Ammon's horn (tissue), 1 donor: Measurements from ENCODE around the gene OLFML1.
"Not testable (repeated sequence)": the region's sequence is repeated elsewhere in the genome, so short reads cannot be mapped to it uniquely, and the experiment has no call there.

Experiments
- DNase-seq: peaks from one replicate; pipeline ENCODE4 v3.0.0-alpha.2; 2016; ENCODE audit warnings: low spot score

The OLFML1 gene

DNA sequence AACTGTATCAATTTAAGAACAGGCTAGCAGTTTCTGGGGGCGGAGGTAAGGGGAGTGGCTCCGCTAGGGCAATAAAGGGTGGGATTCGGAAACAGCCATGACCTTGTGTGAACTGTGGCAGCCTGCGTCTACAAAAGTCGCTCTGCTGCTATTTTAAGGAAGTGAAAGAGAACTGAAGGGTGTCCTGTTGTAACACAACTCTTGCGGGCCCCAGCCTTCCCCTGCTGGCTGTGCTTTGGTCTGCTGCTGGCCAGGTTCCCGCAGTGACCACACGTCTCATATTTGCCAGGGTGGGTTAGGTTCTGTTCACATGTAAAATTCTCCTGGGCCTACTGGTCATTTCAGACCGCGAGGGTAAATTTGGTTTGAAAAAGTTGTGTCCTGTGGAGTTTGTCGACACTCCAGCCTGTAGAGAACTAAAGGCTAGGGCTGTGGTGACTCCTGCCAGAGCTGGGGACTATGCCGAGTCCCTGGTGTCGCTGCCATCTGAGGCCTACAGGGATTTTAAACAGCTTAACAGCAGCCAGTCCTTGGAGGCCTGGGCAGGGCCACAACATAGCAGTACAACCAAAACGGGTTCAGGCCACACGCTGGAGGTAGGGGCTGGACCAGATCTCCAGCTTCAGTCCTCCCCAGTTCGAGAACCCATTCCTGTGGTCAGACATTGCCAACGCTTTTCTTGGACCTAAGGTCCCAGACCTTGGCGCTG lies 27.4 kb downstream of the OLFML1 start:
- DNase-seq: peak; percentile 79

GRCh38 chr11:7513234-7514098 lies 28.2 kb downstream of the OLFML1 start, which contains the start of gene PPFIBP2:
Gene PPFIBP2 (plus strand): TSS chr11:7513999. CDS start chr11:7549476, 35,477 bp downstream.
- peak; percentile 88 for DNase-seq

GRCh38 chr11:7514099-7514591 lies 28.8 kb downstream of the OLFML1 start:
- peak; percentile 36 for DNase-seq

DNA sequence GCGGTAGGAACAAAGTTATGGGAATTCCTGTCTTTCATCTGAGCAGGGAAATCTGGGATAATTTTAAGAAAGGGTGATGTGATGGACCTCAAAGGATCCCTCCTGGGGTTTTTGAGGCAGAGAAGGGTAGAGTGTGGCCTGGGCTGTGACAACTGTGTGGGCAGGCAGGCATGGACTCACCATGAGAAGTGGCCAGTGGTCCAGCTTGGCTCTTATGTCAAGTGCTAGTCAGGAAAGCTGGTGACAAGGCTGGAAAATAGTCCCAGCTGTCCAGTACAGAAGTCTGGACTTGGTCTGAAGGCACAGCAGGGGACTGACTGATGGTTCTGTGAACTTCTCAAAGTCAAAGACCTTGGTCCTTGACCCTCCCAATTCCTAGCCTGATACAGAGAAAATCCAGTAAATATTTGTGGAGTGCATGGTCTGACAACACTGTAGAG lies 30.2 kb downstream of the OLFML1 start:
- no peak for DNase-seq

DNA sequence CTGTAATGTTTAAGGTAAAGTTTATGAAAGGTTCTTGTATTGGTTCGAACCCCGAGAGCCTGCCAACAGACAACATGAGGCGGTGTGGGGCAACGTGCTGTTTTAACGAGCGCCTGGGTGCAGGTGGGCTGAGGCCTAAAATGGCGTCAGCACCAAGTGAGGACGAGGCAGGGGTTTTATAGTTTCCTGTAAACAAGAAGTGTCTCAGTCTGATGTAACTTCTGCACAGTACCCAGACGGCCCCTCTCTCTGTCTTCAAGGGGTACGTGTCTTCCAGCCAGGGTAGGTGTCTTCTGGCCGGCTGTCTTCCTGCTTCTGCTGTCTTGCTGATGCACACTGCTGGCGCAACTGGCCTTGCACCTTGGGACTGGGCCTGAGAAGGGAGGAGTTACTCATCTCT lies 31.2 kb downstream of the OLFML1 start:
- DNase-seq: no peak

DNA sequence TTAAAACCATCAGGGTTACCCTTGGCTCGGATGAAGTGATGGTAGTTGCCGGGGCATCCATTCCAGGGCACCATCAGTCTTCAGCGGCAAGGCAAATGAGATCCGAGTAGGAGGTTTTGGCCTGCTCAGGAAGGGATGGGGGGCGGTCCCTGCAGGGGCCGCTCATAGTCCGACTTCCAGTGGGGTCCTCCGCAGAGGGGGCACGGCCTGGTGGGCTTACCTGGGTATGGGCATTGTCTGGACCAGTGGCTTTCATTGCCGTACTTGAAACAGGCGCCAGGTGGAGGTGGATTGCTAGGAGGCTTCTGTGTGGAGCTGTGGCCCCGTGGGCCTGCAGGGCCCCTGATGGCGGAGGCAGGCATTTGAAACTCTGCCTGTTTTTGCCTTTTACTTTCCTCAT lies 32.4 kb downstream of the OLFML1 start:
- not testable (repeated sequence) for DNase-seq

DNA sequence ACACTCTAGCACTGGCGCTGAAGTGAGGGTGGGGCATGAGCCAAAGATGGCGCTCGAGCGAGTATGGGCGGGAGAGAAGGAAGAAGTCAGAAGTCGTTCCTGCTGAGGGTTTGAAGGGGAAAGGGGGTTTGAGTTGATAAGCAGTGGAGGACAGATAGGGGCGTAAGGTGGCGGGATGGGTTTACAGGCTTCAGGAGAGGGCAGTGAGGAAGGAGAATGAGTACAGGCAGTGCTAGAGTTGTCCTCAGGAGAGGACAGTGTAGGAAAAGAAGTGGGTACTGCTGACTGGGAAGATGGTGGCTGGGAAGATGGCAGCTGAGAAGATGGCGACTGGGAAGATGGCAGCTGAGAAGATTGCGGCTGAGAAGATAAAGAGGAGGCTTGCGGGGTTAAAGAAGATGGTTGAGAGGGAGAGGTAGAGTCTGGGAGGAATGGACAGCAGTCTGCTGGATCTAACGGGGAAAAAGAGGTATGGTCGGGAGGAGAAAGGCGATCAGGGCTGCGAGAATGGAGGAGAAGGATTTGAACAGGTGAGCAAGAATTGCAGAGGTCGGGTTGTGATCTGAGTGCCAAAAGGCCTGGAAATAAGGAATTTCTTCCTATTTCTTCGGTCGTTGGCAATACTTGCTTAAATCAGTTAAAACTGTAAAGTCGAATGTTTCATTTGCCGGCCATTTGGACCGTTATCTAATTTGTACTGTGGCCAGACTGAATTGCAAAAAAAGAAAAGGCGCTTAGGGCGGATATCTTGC lies 33.7 kb downstream of the OLFML1 start:
- no peak for DNase-seq

DNA sequence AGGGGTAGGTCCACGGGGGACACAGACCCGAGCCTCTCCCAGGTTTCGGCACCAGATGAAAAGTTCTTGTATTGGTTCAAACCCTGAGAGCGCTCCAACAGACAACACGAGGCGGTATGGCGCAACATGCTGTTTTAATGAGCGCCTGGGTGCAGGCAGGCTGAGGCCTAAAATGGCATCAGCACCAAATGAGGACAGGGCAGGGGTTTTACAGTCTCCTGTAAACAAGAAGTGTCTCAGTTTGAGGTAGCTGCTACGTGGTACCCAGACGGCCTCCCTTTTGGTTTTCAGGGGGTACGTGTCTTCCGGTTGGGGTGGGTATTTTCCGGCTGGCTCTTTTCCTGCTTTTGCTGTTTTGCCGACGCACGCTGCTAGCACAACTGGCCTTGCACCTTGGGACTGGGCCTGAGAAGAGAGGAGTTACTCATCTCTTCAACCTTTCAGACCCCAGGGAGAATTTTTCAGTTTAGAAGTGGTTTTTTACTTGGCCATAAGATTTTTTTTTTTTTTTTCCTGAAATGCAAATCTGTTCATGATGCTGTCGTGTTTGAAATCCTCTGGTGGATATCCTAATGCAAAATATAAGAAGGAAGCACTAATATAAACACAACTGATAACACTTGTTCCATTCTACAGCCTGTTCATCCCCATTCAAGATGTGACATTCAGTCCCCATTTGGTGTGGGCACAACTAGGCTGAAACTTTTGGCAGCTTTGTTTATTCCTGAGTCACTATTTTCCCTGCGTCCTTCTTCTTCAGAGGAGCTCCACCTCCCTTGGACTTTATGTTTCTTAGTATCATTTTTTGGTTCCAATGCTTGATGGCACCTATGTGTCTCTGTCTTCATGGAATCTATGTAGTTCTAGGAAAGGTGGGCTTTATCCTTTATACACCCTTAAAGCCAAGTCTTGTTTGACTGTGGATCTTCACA lies 35.0 kb downstream of the OLFML1 start:
- DNase-seq: no peak

DNA sequence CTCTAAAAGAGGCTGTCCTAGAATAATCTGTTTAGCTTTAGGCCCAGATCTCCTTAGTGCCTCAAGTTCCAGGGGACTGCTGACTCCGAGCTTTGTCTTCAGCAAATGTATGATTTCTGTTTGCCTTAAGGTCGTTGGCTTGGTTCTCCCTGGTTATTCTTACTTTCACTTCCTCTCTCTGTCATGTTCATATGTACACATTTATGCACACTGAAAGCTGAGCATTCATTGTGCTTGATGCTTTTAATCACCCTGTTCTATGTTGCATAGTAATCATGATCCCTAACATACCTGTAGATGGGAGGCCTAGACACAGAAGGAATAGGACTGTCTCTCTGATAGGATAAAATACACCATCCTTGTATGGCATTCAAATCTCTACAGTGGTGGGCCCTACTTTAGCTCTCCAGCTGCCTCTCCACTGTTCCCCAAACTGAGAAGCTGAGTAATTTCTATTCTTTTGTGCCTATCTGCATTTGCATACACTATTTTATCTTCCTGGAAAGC lies 35.7 kb downstream of the OLFML1 start:
- DNase-seq: peak; percentile 46

DNA sequence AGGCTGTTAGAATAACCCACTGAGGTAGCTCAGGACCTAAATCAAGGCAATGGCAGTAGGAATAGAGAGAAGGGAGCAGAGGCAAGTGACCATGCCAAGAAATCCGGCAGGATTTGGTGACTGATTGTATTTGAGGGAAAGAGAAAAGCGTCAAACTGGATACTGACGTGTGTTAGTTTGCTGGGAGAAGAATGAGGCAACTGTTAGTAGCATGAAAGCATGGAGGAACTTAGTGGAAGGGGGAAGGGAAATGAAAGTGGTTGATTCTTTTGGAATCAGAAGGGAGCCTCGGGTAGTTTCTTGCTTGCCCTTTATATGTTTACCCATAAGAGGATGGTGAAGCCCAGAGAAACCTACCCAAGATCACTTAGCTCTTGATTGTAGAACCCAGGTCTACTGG lies 36.8 kb downstream of the OLFML1 start:
- peak; percentile 62 for DNase-seq

- DNase-seq: no peak
Observed at GRCh38 chr11:7522546-7522945, 37.2 kb downstream of the OLFML1 start.

DNA sequence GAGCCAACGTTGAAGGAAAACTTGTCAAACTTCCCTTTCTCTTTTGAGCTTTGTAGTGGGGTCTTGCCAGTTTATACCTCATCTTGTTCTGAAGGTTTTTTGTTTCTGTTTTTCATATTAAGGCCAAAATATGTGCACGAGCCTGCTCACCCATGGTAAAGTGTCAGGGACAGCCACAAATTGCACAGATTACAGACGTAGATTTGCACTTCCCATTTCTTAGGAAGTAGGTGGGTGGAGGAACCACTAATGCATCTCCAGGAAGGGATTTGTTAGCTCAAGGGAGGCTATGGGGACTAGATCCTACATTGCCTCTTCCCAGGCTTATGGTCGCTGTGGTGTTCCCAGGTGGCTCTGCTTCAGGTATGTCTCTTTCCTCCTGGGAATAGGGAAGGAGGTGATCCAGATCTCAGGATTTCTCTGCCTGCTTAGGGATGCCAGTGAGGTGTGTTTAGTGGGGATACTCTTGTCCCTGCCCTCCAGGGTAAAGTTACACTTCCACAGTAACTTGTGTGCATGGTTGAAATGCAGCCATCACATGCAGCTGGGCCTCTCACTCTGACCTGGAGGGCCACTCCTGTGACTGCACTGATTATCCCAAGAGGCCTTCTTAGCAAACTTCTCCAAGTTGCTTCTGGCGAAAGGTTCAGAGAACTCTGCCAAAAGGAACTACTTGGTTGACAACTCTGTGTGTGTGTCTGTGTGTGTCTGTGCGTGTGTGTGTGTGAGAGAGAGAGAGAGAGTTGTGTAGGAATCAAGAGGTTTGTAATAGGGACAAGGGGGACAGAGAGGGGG lies 38.3 kb downstream of the OLFML1 start:
- DNase-seq: no peak

DNA sequence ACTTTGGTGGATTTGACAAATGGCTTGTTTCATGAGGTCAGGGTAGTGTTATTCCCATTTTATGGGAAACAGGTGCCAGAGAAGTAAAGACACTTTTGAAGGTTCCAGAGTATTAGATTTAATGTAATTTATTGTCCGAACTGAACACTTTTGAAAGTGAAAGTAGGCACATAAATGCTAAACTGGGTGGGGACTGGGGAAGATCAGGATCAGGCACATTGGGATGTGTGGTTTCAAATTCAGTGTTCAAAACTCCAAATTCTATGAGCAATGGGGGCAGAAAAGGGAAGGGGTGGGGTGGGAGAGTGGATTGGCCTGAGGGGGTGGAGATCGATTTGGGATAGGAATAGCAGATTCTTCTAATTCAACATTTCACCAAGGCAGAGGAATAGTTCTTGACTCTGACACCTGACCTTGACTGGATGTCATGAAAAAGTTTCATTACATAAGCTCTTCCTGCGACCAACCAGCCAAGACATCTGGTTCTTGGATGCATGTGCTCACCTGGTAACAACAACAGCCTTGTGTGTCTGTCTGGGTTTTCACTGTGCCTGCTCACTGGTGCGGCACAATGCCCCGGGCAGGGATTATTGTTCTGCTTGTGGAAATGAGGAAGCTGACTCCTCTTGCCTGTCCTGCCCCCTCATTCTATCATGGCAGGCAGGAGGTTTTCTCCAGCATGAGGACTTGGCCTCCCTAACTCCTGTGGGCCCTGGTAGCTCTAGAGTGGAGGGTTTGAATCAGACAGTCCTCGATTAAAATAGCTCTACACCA lies 39.3 kb downstream of the OLFML1 start:
- no peak for DNase-seq

- no peak for DNase-seq
Observed at GRCh38 chr11:7525424-7525823, 40.1 kb downstream of the OLFML1 start.

- no peak for DNase-seq
Observed at GRCh38 chr11:7527029-7527428, 41.7 kb downstream of the OLFML1 start.

DNA sequence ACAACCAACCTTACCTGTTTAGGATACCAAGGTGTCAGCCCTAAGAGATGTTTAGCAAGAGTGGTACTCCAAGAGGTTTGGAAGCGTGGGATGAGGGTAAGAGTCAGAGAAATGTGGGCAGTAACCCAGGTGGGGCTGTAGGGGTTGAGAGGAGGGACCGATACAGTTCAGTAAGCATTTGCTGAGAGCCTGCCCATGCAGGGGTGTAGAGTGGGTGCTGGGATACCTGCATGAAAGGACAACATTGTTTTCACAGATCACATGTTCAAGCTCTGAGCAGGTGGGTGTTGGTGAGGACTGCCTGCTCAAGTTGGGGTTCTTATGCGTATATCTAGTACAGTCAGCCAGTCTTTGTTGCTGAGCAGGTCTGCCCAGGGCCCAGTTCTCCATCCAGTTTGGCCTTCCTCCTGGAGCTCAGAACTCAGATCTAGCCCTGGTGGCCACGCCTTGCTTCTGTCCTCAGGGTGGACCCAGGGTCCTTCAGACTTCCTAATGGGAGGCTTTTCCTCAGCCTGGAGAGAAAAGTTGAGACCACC lies 43.3 kb downstream of the OLFML1 start:
- no peak for DNase-seq

DNA sequence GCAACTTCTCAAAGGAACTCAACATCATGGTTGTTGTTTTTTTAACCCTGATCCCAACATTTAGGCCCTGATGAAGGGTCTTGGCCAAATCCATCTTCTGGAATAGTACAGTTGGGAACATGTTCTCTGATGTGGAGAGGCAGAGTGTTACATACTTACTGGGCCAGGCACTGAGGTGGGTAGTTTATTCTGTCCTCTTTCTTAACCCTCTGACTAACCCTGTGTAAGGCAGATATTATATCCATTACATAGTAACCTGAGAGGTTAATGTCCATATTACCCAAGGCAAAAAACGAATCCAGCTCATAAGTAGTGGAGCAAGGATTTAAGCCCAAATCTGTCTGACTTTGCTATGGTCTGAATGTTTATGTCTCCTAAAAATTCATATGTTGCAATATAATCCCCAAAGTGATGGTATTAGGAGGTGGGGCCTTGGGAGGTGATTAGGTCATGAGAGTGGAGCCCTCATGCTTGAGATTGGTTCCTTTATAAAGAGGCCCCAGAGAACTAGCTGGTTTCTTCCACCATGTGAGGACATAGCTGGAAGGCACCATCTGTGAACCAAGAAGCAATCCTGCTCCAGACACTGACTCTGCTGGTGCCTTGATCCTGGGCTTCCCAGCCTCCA lies 44.8 kb downstream of the OLFML1 start:
- DNase-seq: no peak

GRCh38 chr11:7531011-7531410 lies 45.7 kb downstream of the OLFML1 start:
- no peak for DNase-seq
